CD4-positive, alpha-beta T cell treated with Interleukin-6 at 100 ng/mL for 8 hours (primary cell): ENCODE data around the gene SPATA9.
"Not testable (repeated sequence)": the region's sequence is repeated elsewhere in the genome, so short reads cannot be mapped to it uniquely, and the experiment has no call there.

ENCODE experiments used
- DNase-seq: peaks from one replicate; pipeline ENCODE4 v3.0.0-alpha.2; 2020; ENCODE audit warnings: mixed read lengths, low spot score

Gene SPATA9

GRCh38 chr5:95717439-95717838 is 34.6 kb upstream of the SPATA9 start:
- no peak for DNase-seq

- DNase-seq = no peak
Observed at GRCh38 chr5:95715799-95716461, 33.1 kb upstream of the SPATA9 start.

- no peak for DNase-seq
Observed at GRCh38 chr5:95713960-95714710, 31.3 kb upstream of the SPATA9 start.

- DNase-seq = not testable (repeated sequence)
Observed at GRCh38 chr5:95713246-95713645, 30.5 kb upstream of the SPATA9 start.

GRCh38 chr5:95712347-95712958 is 29.7 kb upstream of the SPATA9 start:
- DNase-seq = no peak

- DNase-seq = no peak
Observed at GRCh38 chr5:95711501-95712346, 28.9 kb upstream of the SPATA9 start.

- DNase-seq = not testable (repeated sequence)
Observed at GRCh38 chr5:95710651-95711500, 28.1 kb upstream of the SPATA9 start.

GRCh38 chr5:95709967-95710650 is 27.3 kb upstream of the SPATA9 start:
- DNase-seq = no peak

GRCh38 chr5:95708876-95709275 is 26.1 kb upstream of the SPATA9 start:
- DNase-seq = no peak

GRCh38 chr5:95707534-95708188 is 24.9 kb upstream of the SPATA9 start:
- not testable (repeated sequence) for DNase-seq

- no peak for DNase-seq
Observed at GRCh38 chr5:95707055-95707454, 24.3 kb upstream of the SPATA9 start.

GRCh38 chr5:95706196-95706595 is 23.4 kb upstream of the SPATA9 start:
- DNase-seq = not testable (repeated sequence)

GRCh38 chr5:95704150-95704549 is 21.4 kb upstream of the SPATA9 start:
- DNase-seq = no peak

- no peak for DNase-seq
Observed at GRCh38 chr5:95701074-95701473, 18.3 kb upstream of the SPATA9 start.

GRCh38 chr5:95699337-95699736 is 16.5 kb upstream of the SPATA9 start:
- no peak for DNase-seq

GRCh38 chr5:95697781-95698681 is 15.2 kb upstream of the SPATA9 start:
- no peak for DNase-seq

GRCh38 chr5:95690333-95690732 is 7.5 kb upstream of the SPATA9 start:
- DNase-seq = no peak

- no peak for DNase-seq
Observed at GRCh38 chr5:95689680-95690079, 6.9 kb upstream of the SPATA9 start.

GRCh38 chr5:95686651-95687050 is 3.9 kb upstream of the SPATA9 start:
- DNase-seq = no peak
